GM21528 (cell line): ENCODE results near the gene GMEB2.
"Not testable (repeated sequence)": the region's sequence is repeated elsewhere in the genome, so short reads cannot be mapped to it uniquely, and the experiment has no call there.

ENCODE experiments used
- ATAC-seq: cut with Tn5 transposase; IDR thresholded peaks from one replicate; pipeline ENCODE4 v1.9.1; 2021; ENCODE audit warnings: mild to moderate bottlenecking, moderate library complexity; ENCODE audit not compliant: unreplicated experiment, low FRiP score

GMEB2 gene

DNA sequence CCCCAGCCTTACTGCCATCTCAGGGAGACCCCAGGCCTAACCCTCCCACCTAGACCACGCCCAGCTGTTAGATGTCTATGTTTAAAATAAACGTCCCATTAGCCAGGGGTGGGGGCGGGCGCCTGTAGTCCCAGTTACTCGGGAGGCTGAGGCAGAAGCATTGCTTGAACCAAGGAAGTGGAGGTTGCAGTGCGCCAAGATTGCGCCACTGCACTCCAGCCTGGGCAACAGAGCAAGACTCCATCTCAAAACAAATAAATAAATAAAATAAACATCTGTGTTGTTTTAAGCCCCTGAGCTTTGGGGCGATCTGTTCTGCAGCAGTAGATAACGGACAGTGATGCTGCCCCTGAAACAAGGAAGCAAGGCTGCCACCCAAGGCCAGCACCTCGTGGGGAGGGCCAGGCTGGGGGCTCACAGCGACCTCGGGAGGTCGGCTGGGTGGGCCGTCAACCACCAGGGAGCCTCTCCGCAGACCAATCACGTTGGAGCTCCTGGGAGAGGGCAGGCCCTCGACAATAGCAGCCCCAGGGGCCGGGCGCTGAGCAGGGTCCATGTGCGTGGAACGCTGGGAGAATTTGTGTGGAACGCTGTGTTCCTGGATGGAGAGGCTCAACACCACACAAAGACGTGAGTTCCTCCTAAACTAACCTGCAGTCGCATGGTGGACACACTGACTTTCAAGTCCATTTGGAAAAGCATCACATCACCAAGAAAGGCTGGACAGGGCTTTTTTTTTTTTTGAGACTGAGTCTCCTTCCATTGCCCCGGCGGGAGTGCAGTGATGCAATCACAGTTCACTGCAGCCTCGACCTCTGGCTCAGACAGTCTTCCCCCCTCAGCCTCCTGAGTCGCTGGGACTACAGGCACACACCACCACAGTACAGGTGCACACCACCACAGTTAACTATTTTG lies 51.8 kb downstream of the GMEB2 start:
- ATAC-seq: no peak

DNA sequence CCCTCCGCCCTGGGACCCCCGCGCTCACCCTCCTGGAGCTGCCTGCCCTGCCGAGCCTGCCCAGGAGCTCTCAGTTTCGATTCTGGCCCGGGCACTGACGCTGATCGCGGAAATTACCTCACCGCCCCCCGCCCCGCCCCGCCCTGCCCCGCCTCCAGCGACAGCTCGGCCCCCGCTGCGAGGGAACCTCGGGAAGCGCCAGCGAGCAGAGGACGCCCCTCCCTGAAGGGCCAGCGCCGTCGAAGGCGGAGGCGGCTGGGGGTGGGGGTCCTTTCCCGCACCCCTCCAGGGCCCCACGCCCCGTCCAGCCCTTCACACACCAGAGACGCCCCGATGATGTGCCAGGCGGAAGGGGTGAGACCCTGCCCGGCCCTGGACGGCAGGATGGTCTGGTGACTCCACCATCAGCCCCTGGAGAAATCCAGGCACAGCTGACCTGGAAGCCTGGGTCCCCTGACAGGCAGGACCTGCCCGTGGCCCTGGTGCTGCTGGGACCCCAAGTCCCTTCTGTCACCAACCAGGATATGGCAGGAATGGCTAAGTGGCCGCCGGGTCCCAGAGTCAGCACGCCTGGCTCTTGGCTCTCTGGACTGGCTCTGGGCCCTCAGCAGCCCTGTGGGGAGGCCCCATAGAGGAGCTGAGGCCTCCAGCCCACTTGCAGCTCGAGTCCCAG lies 52.6 kb downstream of the GMEB2 start, which contains the start of gene HELZ2:
TSS of gene HELZ2 (minus strand) at position 84 of the 673 bp plus-strand sequence. CDS start 1,854 bp downstream, outside the sequence.
- ATAC-seq: no peak

DNA sequence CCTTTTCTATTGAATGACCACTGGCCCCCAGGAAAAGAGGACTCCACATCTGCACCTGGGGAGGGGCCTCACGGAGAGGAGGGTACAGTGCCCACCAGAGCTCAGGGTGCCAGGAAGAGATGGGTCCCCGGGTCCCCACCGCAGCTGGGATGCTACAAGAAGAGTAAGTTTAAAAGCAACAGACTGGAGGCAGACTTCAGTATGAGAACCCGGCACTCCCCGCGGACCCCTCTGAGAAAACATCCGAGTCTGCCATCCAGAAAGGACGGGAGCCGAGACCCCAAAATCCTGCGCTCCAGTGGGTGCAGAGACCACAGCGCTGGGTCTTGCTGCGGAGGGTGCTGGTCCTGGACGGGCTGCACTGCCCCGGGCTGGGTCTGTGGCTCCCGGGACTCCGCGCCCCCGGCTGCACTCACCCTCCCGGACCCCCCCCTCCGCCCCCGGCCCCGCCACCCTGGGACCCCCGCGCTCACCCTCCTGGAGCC lies 53.2 kb downstream of the GMEB2 start:
- no peak for ATAC-seq

DNA sequence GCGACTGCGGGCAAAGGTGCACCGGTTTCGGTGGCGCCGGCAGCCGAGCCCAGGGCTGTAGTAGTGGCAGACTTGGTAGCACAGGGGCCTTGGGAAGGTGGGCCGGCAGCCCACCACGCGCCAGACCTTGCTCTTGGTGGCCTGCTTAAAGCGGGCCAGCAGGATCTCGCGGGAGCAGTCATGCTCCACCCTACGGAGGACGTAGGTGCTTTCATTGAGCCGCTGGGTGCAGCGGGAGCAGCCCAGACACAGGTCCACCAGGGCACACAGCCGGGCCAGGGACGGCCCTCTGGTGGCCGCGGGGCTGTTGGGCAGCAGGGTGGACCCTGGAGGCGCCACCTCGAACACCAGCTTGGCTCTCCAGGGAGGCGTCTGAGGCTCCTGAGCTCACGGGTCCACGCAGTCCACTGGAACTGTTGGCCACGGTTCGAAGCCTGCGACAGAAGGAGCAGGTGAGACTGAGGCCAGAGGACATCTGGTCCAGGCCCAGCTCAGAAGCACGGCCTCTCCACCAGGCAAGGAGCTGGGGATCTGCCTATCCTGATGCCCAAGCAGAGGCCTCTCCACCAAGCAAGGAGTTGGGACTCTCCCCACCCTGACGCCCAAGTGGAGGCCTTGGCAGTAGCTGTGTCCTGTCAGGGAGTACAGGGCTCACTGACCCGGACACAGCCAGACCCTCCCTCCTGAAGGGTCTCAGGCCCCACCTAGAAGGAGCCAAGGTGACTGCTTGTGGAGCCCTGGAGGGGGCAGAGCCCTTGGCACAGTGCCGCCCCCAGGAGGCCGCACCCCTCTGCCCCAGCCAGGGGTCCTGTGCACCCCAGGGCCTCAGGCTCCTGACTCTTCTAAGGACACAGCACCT lies 53.9 kb downstream of the GMEB2 start:
- no peak for ATAC-seq

DNA sequence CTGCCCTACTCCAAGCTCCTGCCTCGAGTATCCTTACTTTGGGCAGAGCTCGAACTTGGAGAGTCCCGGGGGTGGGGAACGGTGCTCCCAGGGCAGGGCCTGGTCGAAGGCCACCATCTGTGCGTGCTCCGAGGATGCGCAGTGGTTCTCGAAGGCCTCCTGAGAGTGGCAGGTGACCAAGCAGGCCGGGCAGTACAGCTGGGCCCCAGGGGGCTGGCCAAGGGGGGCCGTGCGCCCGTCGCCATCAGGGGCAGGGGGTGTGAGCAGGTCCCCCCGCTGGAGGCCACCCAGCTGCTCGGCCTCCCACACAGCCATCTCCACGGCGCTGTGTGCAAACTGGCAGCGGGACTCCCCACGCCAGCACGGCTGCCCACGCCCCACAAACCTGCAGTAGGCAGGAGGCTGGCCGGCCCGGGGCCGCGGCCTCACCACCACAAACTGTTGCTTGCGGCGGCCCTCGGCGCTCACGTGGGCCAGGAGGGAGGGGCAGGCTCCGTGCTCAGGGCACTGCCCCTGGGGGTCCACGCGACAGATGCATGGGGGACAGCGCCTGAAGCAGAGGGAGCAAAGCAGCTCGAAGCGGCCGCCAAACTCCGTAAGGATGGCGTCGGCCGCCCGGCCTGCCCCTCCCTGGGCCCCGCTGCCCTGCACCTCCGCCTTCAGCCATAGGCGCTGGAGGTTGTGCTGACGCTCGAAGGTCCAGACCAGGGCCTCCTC lies 54.7 kb downstream of the GMEB2 start:
- ATAC-seq: no peak

DNA sequence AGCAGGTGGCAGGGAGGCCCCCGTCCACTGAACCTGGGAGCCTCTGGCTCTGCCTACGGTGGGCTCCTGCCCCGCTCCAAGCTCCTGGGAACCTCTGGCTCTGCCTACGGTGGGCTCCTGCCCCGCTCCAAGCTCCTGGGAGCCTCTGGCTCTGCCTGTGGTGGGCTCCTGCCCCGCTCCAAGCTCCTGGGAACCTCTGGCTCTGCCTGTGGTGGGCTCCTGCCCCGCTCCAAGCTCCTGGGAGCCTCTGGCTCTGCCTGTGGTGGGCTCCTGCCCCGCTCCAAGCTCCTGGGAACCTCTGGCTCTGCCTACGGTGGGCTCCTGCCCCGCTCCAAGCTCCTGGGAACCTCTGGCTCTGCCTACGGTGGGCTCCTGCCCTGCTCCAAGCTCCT lies 55.8 kb downstream of the GMEB2 start:
- not testable (repeated sequence) for ATAC-seq

DNA sequence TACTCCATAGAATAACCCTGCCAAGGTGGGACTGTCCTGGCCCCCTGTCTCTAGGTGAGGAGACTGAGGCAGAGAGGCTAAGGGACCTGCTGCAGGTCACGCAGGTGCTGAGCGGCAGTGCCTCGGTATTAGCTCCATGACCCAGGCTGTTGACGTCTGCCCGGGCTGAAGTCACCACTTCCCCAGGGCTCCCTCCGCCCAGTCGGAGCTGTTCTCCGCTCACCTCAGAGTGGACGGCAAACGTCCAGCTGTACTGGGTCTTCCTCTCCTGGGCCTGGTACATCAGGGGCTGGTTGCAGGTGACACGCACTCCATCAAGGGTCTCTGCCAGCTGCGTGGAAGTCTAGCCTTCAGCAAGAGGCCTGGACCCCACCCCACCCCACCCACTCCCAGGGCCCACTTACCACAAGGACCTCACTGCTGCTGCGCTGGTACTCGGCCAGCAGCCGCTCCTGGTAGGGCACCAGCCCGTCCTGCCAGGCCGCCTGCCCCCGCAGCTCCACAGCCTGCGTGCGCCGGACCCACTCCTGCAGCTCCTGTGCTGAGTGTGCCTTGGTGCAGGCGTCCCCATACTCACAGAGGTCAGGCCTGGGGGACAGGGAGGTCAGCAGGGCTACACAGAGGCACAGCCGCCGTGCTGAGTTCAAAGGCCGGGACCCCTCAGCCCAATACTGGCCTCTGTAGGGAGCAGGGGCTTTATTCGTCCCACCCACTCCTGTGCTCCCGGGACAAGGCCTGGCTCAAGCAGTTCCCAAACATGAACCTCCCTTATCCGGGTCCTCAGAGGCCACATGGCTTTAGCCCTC lies 56.4 kb downstream of the GMEB2 start:
- ATAC-seq: no peak

DNA sequence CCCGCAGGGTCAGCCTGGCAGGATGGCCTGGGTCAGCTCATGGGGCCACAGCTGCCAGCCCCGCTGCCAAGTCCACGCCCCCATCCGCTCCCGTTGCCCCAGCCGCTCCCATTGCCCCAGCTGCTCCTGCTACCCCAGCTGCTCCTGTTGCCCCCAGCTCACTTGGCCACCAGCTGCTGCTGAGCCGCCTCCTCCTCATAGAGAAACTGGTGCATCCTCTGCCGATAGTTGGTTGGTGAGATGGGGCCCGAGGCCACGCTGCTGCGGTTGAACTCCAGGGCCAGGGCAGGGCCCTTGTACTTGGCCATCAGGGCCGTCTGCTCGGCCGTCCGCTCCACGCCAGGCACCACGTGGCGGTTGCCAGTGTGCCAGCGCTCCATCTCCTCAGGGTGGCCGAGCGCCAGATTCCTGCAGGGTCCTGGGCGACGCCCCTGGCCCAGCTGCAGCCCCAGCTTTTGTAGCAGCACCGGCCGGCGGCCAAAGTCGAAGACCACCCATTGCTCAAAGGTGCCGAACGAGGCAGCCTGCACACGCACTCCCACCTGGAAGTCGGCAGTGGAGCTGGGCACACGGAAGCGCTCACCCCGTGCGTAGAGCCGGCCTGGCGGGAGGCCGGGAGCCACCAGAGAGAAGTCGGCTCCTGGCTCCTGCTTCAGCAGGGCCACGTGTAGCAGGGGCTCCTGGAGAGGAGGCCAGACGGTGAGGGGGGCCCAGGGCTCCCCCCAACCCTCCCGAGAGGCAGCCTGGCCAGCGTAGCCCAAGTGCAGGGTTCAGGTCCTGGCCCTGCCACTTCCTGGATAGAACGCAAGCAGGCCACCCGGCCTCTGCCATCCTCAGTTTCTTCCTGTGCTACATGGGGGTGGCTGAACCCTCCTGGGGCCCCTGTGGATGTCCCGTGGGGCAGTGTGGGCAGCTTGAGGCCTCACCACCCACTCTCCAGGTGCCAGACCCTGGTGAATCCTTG lies 57.6 kb downstream of the GMEB2 start:
- no peak for ATAC-seq

DNA sequence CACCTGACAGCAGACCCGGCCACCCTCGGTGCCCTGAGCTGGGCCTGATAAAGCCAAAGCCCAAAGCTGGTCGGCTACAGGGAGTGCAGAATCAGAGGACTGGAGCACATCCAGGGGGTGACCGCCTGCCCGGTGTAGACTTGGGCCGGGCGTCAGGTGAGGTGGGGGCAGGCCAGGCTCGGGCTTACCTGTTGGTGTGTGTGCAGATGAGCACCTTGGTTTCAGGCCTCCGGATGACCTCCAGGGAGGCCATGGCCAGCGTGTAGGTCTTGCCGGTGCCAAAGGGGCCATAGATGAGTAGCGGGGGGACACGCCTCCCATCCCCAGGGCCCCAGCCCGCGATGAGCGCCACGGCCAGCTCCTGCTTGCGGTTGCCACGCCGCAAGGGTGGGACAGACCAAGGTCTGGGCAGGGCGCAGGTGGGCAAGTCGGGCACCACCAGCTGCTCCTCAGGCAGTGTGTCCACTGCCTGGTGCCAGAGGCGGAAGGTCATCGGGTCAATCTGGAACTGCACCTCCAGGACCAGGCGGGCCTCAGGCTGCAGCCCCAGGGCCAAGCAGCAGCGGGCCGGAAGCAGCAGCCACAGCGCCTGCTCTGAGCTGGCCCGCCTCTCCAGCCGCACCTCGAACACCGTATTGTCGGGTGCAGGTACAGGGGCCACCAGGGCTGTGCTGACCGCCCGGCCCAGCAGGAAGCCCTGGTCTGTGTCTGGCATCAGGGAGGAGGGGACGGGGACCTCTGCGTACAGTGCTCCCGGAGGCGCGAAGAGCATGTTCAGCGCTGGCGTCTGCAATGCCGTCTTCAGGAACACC lies 58.5 kb downstream of the GMEB2 start:
- ATAC-seq: peak; percentile 26

DNA sequence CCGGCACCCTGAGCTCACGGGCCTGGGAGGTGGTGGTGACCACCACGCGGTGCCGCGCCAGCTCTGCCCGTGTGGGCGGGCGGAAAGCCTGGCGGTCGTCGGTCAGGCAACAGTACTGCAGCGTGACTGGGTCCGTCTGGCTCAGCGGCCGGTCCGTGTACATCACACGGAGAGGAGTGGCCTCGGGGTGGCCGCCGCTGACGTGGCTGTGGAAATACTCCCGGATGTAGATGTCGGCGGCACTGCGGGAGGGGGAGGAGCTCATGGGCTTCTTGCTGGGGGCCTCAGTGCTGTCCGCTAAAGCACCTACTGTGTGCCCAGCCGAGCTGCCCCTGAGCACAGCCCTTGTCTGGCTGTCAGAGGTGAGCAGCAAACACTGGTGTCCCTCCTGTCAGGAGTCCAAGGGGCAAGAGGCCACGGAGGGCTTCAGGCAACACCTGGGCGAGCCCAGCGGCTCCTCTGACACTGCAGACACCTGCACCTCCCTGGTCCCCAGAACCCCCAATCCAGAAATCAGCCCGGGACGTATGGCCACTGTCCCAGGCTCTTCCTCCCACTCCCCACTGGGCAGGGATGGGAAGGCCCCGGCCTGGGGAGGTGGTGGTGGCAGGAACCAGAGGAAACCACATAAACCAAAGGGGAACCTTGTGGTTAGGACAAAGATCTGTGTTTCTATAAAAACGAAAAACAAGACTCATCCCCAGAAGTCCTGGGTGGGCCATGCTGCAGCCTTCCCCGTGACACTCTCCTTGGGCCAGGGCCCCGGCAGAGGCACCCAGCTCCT lies 59.3 kb downstream of the GMEB2 start:
- ATAC-seq: peak; percentile 72

DNA sequence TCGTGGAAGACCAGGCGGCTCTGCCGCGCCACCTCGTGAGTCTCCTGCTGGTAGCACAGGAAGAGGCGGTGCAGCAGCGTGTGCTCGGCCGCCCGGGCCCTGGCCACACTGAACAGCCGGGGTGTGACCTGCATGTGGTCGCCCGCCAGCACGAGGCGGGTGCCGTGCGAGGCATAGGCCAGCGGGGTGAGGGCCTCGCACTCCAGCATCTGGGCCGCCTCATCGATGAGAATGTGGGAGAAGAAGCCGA lies 59.8 kb downstream of the GMEB2 start:
- no peak for ATAC-seq

DNA sequence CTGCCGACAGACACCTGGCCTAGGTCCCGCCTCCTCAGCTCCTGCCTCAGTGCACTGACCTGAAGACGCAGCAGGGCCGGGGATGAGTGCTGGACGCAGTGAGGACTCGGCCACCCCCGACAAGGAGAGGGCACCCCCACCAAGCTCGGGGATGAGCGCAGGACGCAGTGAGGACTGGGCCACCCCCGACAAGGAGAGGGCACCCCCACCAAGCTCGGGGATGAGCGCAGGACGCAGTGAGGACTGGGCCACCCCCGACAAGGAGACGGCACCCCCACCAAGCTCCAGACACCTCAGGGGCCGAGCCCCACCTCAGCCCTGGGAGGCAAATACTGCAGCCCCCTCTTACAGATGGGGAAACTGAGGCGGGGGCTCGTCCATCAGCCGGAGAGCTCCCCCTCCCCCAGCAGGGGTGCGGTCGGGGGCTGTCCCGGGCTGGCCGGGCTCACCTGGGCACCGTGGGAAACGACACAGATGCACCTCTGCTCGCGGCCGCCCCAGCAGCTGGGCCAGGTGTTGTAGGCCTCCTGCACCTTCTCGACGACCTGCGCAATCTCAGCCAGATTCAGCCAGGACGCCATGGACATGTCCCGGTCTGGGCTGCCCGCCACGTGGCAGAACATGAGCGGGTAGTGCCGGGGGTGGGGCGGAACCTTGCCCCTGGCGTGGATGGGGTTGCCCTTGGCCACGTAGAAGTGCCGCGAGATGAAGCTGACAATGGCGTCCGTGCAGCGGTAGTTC lies 60.3 kb downstream of the GMEB2 start:
- ATAC-seq: no peak

DNA sequence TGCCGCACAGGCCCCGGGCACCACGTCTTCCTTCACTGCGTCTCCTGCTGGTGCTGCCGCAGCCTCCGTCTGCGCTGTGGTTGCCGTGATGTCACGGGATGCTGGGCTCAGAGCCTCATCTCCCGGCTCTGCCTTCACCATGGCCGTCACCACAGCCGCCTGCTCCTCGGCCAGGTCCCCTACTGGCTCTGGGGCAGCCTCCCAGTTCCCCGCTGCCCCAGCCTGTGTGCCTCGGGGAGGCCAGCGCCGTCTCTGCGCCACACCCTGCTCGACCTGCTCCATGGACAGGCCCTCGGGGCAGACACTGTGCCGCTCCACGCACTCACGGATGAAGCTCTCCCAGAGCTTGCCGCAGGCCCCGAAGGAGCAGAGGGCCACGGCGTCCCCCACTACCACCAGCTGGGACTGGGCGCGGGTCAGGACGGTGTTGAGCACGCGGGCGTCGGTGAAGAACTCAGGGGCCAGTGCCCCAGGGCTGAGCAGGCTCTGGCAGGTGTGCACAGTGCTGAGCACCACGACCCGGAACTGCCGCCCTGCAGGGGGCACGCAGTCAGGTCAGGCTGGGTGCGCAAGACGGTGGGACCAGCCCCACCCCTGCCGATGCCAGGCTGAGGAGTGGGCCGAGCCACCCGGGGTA lies 61.1 kb downstream of the GMEB2 start:
- ATAC-seq: no peak

DNA sequence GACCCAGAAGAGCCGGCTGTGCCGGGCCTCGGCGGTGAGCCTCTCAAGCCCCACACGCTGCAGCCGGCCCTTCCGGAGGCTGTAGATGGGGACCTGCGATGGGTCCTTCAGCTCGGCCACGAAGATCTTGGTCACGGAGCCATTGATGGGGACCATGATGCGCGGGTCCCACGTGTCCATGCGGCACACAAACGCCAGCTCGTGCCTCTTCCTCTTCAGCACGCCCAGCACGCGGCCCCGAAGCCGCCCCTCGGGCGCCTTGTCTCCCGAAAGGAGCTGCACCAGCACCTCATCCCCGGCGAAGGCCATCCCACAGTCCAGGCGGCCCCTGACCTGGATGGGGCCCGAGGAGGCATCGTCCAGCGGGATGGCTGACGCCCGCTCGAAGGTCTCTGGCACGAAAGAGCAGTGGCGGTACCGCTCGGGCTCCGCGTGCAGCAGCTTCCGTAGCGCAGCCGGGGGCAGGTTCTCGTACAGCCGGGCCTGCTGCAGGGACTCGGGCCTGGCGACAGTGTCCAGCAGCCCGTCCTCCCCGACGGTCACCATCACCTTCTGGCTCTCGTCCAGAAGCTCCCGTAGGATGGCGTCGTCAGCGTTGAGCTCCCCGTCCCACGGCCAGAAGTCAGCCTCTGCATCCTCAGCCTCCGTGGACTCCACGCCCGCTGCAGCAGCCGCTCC lies 61.7 kb downstream of the GMEB2 start:
- no peak for ATAC-seq
